PFSK-1 (cell line): ENCODE measurements around the gene RPL37A.

Experiments
- FOXP2 ChIP-seq: optimal IDR thresholded peaks from 2 replicates; pipeline ENCODE3; 2011; ENCODE audit warnings: borderline replicate concordance, control low read depth, inconsistent platforms; ENCODE audit not compliant: insufficient read depth; ENCODE audit errors: extremely low read length, extremely low read depth
- POLR2AphosphoS5 ChIP-seq: IDR thresholded peaks from 2 replicates; pipeline ENCODE4 v1.6.1; 2012; ENCODE audit warnings: low read depth, mild to moderate bottlenecking, control low read depth, low read length, moderate library complexity
- SIN3A ChIP-seq: IDR thresholded peaks from 2 replicates; pipeline ENCODE4 v1.6.1; 2012; ENCODE audit warnings: mild to moderate bottlenecking, low read length, moderate library complexity, borderline replicate concordance; ENCODE audit not compliant: insufficient read depth
- TAF1 ChIP-seq: IDR thresholded peaks from 2 replicates; pipeline ENCODE4 v1.6.1; 2012; ENCODE audit warnings: low read length, control low read depth, borderline replicate concordance; ENCODE audit not compliant: insufficient read depth
- TF ChIP-seq, protein P1 (sequence below), 2 experiments: IDR thresholded peaks; 2 replicates each; pipeline versions ENCODE4 v1.6.1 to v1.8.0; 2011 to 2012; ENCODE audit warnings: low read depth in 2 of 2, low read length in 2 of 2, control low read depth in 1 of 2, inconsistent platforms in 1 of 2, mild to moderate bottlenecking in 1 of 2, moderate library complexity in 1 of 2; ENCODE audit not compliant: insufficient read depth in 1 of 2

DNA sequence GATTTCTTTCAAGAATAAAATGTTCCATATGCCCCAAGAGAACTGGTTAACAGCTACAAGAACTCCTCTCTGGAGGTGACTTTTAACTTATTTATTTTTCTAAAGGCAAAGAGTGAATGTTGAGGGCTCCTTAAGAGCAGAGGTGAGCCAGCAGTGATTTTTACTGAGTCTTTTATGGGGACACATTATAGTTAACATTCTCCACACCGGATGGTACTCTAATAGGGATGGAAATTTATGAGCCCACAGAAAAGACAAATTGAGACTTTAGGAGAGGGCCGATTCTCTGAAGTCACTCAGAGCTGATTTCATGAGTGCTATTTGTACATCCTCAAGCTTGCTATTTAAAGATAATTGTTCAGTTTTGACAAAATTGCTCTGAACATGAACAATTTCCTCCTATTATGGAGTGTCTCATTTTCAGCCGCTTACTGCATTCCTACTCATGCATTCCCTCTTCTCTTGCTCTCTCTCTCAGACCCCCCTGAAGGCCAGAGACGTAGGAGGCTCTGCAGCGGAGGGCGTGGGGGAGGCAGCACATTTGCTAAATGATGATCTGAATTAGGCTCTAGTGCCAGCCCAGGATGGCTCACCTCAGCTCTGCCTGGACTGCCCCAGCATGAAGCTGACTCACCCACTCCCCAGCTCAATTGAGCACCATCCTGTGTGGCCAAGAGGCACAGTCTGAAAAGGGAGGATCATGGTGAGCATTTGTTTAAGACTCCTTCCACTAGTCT, 5.9 kb upstream of the RPL37A start:
- TF ChIP-seq SIN3A (no peak), TAF1 (no peak), POLR2AphosphoS5 (no peak), FOXP2 (no peak)
- TF ChIP-seq, protein P1, sequence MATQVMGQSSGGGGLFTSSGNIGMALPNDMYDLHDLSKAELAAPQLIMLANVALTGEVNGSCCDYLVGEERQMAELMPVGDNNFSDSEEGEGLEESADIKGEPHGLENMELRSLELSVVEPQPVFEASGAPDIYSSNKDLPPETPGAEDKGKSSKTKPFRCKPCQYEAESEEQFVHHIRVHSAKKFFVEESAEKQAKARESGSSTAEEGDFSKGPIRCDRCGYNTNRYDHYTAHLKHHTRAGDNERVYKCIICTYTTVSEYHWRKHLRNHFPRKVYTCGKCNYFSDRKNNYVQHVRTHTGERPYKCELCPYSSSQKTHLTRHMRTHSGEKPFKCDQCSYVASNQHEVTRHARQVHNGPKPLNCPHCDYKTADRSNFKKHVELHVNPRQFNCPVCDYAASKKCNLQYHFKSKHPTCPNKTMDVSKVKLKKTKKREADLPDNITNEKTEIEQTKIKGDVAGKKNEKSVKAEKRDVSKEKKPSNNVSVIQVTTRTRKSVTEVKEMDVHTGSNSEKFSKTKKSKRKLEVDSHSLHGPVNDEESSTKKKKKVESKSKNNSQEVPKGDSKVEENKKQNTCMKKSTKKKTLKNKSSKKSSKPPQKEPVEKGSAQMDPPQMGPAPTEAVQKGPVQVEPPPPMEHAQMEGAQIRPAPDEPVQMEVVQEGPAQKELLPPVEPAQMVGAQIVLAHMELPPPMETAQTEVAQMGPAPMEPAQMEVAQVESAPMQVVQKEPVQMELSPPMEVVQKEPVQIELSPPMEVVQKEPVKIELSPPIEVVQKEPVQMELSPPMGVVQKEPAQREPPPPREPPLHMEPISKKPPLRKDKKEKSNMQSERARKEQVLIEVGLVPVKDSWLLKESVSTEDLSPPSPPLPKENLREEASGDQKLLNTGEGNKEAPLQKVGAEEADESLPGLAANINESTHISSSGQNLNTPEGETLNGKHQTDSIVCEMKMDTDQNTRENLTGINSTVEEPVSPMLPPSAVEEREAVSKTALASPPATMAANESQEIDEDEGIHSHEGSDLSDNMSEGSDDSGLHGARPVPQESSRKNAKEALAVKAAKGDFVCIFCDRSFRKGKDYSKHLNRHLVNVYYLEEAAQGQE (IDR thresholded peaks at IDR 0.05; ENCODE audit: insufficient read depth in 1 of 2, low read depth in 2 of 2, low read length in 2 of 2): no peak
